ENCODE data around the gene ZFP1.
"Not testable (repeated sequence)": the region's sequence is repeated elsewhere in the genome, so short reads cannot be mapped to it uniquely, and the experiment has no call there.

The ZFP1 gene

GRCh38 chr16:75204410-75204758 is 56.1 kb downstream of the ZFP1 start:
- H3K36me3 ChIP-seq (ENCODE audit: insufficient read depth) = no peaks in the 10 kb centered on the region
- no peak overlapping the region for H3K9ac ChIP-seq
- H3K4me1 ChIP-seq (ENCODE audit: low read depth, poor library complexity, severe bottlenecking) = peaks cover 3% of the 10 kb centered on the region
- no peak overlapping the region for H2AFZ ChIP-seq (ENCODE audit: low read depth)
- no peak overlapping the region for H3K27ac ChIP-seq
- H3K27me3 ChIP-seq (ENCODE audit: insufficient read depth, low read depth) = no peaks in the 10 kb centered on the region
- TF ChIP-seq CTCF (conservative IDR thresholded peaks at IDR 0.05; ENCODE audit: low read depth, low read length) = no peak
- H4K20me1 ChIP-seq (ENCODE audit: insufficient read depth) = no peaks in the 10 kb centered on the region
- no peaks in the 10 kb centered on the region for H3K79me2 ChIP-seq (ENCODE audit: insufficient read depth, low read depth)
- H3K4me2 ChIP-seq = no peak overlapping the region
- no peak overlapping the region for H3K4me3 ChIP-seq (IDR thresholded peaks at IDR 0.05; ENCODE audit: insufficient read depth, low read depth, low read length)

GRCh38 chr16:75204905-75205304 is 56.6 kb downstream of the ZFP1 start:
- not testable (repeated sequence) for H3K4me2 ChIP-seq; H3K27me3 ChIP-seq (ENCODE audit: insufficient read depth, low read depth); H3K27ac ChIP-seq; H3K4me1 ChIP-seq (ENCODE audit: low read depth, poor library complexity, severe bottlenecking); H4K20me1 ChIP-seq (ENCODE audit: insufficient read depth); H3K36me3 ChIP-seq (ENCODE audit: insufficient read depth); H3K79me2 ChIP-seq (ENCODE audit: insufficient read depth, low read depth); H3K9ac ChIP-seq; H2AFZ ChIP-seq (ENCODE audit: low read depth); H3K4me3 ChIP-seq (IDR thresholded peaks at IDR 0.05; ENCODE audit: insufficient read depth, low read depth, low read length)

- not testable (repeated sequence) for H3K4me3 ChIP-seq (IDR thresholded peaks at IDR 0.05; ENCODE audit: insufficient read depth, low read depth, low read length); H3K27me3 ChIP-seq (ENCODE audit: insufficient read depth, low read depth); H3K9ac ChIP-seq; H3K79me2 ChIP-seq (ENCODE audit: insufficient read depth, low read depth); H3K4me1 ChIP-seq (ENCODE audit: low read depth, poor library complexity, severe bottlenecking); H3K36me3 ChIP-seq (ENCODE audit: insufficient read depth); H4K20me1 ChIP-seq (ENCODE audit: insufficient read depth); H3K4me2 ChIP-seq; H3K27ac ChIP-seq; H2AFZ ChIP-seq (ENCODE audit: low read depth)
Observed at GRCh38 chr16:75205438-75205837, 57.1 kb downstream of the ZFP1 start.

- H4K20me1 ChIP-seq (ENCODE audit: insufficient read depth); H3K4me3 ChIP-seq (IDR thresholded peaks at IDR 0.05; ENCODE audit: insufficient read depth, low read depth, low read length); H3K9ac ChIP-seq; H3K27ac ChIP-seq; H3K36me3 ChIP-seq (ENCODE audit: insufficient read depth); H2AFZ ChIP-seq (ENCODE audit: low read depth); H3K27me3 ChIP-seq (ENCODE audit: insufficient read depth, low read depth); H3K4me1 ChIP-seq (ENCODE audit: low read depth, poor library complexity, severe bottlenecking); H3K4me2 ChIP-seq; H3K79me2 ChIP-seq (ENCODE audit: insufficient read depth, low read depth): not testable (repeated sequence)
Observed at GRCh38 chr16:75205961-75206748, 57.8 kb downstream of the ZFP1 start.

- H3K27ac ChIP-seq = no peak within 1 kb of the TSS
Observed at GRCh38 chr16:75206749-75207451, 58.6 kb downstream of the ZFP1 start, which contains the start of gene CTRB2. Gene CTRB2 (minus strand): TSS chr16:75207161. CDS start chr16:75207141, 20 bp downstream.

More at GRCh38 chr16:75206749-75207451, 58.6 kb downstream of the ZFP1 start, which contains the start of gene CTRB2:
- TF ChIP-seq CTCF (conservative IDR thresholded peaks at IDR 0.05; ENCODE audit: low read depth, low read length) = no peak
- Histone ChIP-seq H3K9ac (no peak within 1 kb of the TSS), H2AFZ (ENCODE audit: low read depth) (no peak within 1 kb of the TSS), H4K20me1 (ENCODE audit: insufficient read depth) (no peaks in the 10 kb centered on the region), H3K4me3 (IDR thresholded peaks at IDR 0.05; ENCODE audit: insufficient read depth, low read depth, low read length) (no peak within 1 kb of the TSS), H3K4me2 (no peak within 1 kb of the TSS), H3K27me3 (ENCODE audit: insufficient read depth, low read depth) (no peaks in the 10 kb centered on the region), H3K4me1 (ENCODE audit: low read depth, poor library complexity, severe bottlenecking) (no peaks in the 10 kb centered on the region), H3K79me2 (ENCODE audit: insufficient read depth, low read depth) (no peaks in the 10 kb centered on the region), H3K36me3 (ENCODE audit: insufficient read depth) (no peaks in the 10 kb centered on the region)

Data from KMS-11 (cell line).